IMR-90 (cell line): Measurements from ENCODE around the gene CHD2. TPM values are rescaled to one million over a fixed set of nuclear protein-coding genes. Genes with fewer than 3 reads are reported as not detected.
A peak's percentile ranks its signal among the peaks of the same experiment; 100 is the strongest.

ENCODE experiments used
- ATAC-seq: fragments of 200-7000 bp; cut with Tn5 transposase; 2 replicates; pipeline ENCODE4 v1.9.1; 2020; ENCODE audit warnings: low read depth, mild to moderate bottlenecking, moderate library complexity
- BruUV-seq: library from RNA; stranded (reverse); fragments of 400-500 nt; replicated peaks from 2 replicates; lab custom pipeline; 2021; lab: Mats Ljungman, UMichigan
- CTCF ChIA-PET: fragments of 300-600 bp; formaldehyde crosslinking; extraction: SDS; loops from one replicate; lab custom pipeline; 2021; ENCODE audit warnings: antibody characterized with exemption; lab: Yijun Ruan, JAX
- POLR2A ChIA-PET: fragments of 300-600 bp; sonication (Branson Sonifier 250); formaldehyde crosslinking; loops from one replicate; lab custom pipeline; 2022; ENCODE audit warnings: antibody characterized with exemption; ENCODE audit not compliant: unreplicated experiment; lab: Charles Lee
- DNase-seq: peaks from one replicate; pipeline ENCODE4 v3.0.0; 2013
- H2AFZ ChIP-seq: replicated peaks from 2 replicates; pipeline ENCODE3; 2013; ENCODE audit warnings: low read length, mild to moderate bottlenecking; ENCODE audit not compliant: poor library complexity
- H2AK5ac ChIP-seq: 2 replicates; pipeline ENCODE4 v1.6.1; 2013; ENCODE audit warnings: low read depth, low read length, inconsistent platforms
- H2AK9ac ChIP-seq: replicated peaks from 2 replicates; pipeline ENCODE3; 2013; ENCODE audit warnings: mild to moderate bottlenecking, low read depth, low read length, moderate library complexity; ENCODE audit not compliant: poor library complexity
- H2BK120ac ChIP-seq: 2 replicates; pipeline ENCODE4 v1.6.1; 2013; ENCODE audit warnings: low read depth, low read length, inconsistent platforms
- H2BK15ac ChIP-seq: 3 replicates; pipeline ENCODE4 v1.6.1; 2013; ENCODE audit warnings: low read depth, low read length, inconsistent platforms
- H2BK20ac ChIP-seq: 2 replicates; pipeline ENCODE4 v1.6.1; 2013; ENCODE audit warnings: low read depth, mild to moderate bottlenecking, inconsistent platforms, low read length, moderate library complexity
- H2BK5ac ChIP-seq: 2 replicates; pipeline ENCODE4 v1.6.1; 2013; ENCODE audit warnings: mild to moderate bottlenecking, low read depth, low read length, inconsistent platforms; ENCODE audit not compliant: poor library complexity, severe bottlenecking
- H3K14ac ChIP-seq: replicated peaks from 2 replicates; pipeline ENCODE4 v1.6.1; 2013; ENCODE audit warnings: low read depth, low read length, inconsistent platforms
- H3K18ac ChIP-seq: 2 replicates; pipeline ENCODE4 v1.6.1; 2013; ENCODE audit warnings: low read depth, low read length, control low read depth
- H3K23ac ChIP-seq: 2 replicates; pipeline ENCODE4 v1.6.1; 2013; ENCODE audit warnings: low read depth, low read length, inconsistent platforms
- H3K27ac ChIP-seq: 2 replicates; pipeline ENCODE4 v1.5.1; 2013; ENCODE audit warnings: mild to moderate bottlenecking, control low read depth, low read length; ENCODE audit not compliant: insufficient read depth
- H3K27me3 ChIP-seq: 2 replicates; pipeline ENCODE4 v1.6.1; 2013; ENCODE audit warnings: low read length; ENCODE audit not compliant: control insufficient read depth, insufficient read depth
- H3K36me3 ChIP-seq: 2 replicates; pipeline ENCODE4 v1.6.1; 2013; ENCODE audit warnings: low read length, mixed read lengths; ENCODE audit not compliant: control insufficient read depth, insufficient read depth
- H3K4ac ChIP-seq: 2 replicates; pipeline ENCODE4 v1.6.1; 2013; ENCODE audit warnings: low read depth, low read length, inconsistent platforms
- H3K4me1 ChIP-seq: 2 replicates; pipeline ENCODE4 v1.6.1; 2013; ENCODE audit warnings: low read length, mixed read lengths; ENCODE audit not compliant: control insufficient read depth, insufficient read depth
- H3K4me2 ChIP-seq: 2 replicates; pipeline ENCODE4 v1.6.1; 2013; ENCODE audit warnings: low read depth, mild to moderate bottlenecking, control low read depth, low read length, moderate library complexity
- H3K4me3 ChIP-seq: 2 replicates; pipeline ENCODE4 v1.5.1; 2013; ENCODE audit warnings: low read depth, mild to moderate bottlenecking, control low read depth, low read length, moderate library complexity; ENCODE audit not compliant: insufficient read depth
- H3K56ac ChIP-seq: 2 replicates; pipeline ENCODE4 v1.6.1; 2013; ENCODE audit warnings: low read length, inconsistent platforms; ENCODE audit not compliant: insufficient read depth; ENCODE audit errors: extremely low read depth
- H3K79me1 ChIP-seq, 2 experiments: 2 replicates each; pipeline ENCODE4 v1.6.1; 2013; ENCODE audit warnings: low read length in 2 of 2, inconsistent platforms in 1 of 2, low read depth in 1 of 2
- H3K9ac ChIP-seq: 2 replicates; pipeline ENCODE4 v1.6.1; 2013; ENCODE audit warnings: low read depth, low read length, control low read depth
- H3K9me1 ChIP-seq: 2 replicates; pipeline ENCODE4 v1.6.1; 2013; ENCODE audit warnings: low read length, inconsistent platforms; ENCODE audit not compliant: insufficient read depth
- H3K9me3 ChIP-seq: 2 replicates; pipeline ENCODE4 v1.6.1; 2013; ENCODE audit warnings: low read length; ENCODE audit not compliant: control insufficient read depth, insufficient read depth
- H4K20me1 ChIP-seq: 2 replicates; pipeline ENCODE4 v1.6.1; 2013; ENCODE audit warnings: low read length, inconsistent platforms; ENCODE audit not compliant: insufficient read depth
- H4K5ac ChIP-seq: 2 replicates; pipeline ENCODE4 v1.6.1; 2013; ENCODE audit warnings: mild to moderate bottlenecking, low read depth, low read length, control low read depth
- H4K8ac ChIP-seq, 2 experiments: 2 replicates each; pipeline ENCODE4 v1.6.1; 2013; ENCODE audit warnings: low read depth in 2 of 2, low read length in 2 of 2, control low read depth in 1 of 2, inconsistent platforms in 1 of 2
- H4K91ac ChIP-seq: 2 replicates; pipeline ENCODE4 v1.6.1; 2013; ENCODE audit warnings: low read depth, low read length, inconsistent platforms; ENCODE audit not compliant: insufficient read depth
- BHLHE40 ChIP-seq: fragments of 150-350 bp; IDR thresholded peaks from 2 replicates; pipeline ENCODE4 v1.6.1; 2016; ENCODE audit warnings: mild to moderate bottlenecking, low read depth, low read length
- CEBPB ChIP-seq: IDR thresholded peaks from 2 replicates; pipeline ENCODE4 v1.6.1; 2012; ENCODE audit warnings: low read depth, low read length, improper control_type of control experiment
- CHD1 ChIP-seq: IDR thresholded peaks from 2 replicates; pipeline ENCODE4 v1.6.1; 2012; ENCODE audit warnings: low read depth, low read length, improper control_type of control experiment
- MAFK ChIP-seq: IDR thresholded peaks from 2 replicates; pipeline ENCODE4 v1.6.1; 2012; ENCODE audit warnings: low read depth, low read length, improper control_type of control experiment
- MAZ ChIP-seq: IDR thresholded peaks from 2 replicates; pipeline ENCODE4 v1.6.1; 2012; ENCODE audit warnings: low read depth, mild to moderate bottlenecking, low read length, improper control_type of control experiment, moderate library complexity, borderline replicate concordance
- MXI1 ChIP-seq: IDR thresholded peaks from 2 replicates; pipeline ENCODE4 v1.6.1; 2012; ENCODE audit warnings: low read depth, mild to moderate bottlenecking, low read length, moderate library complexity, borderline replicate concordance
- NFE2L2 ChIP-seq: fragments of 150-350 bp; IDR thresholded peaks from 2 replicates; pipeline ENCODE4 v1.6.1; 2016; ENCODE audit warnings: low read depth, mild to moderate bottlenecking, low read length
- POLR2A ChIP-seq: IDR thresholded peaks from 2 replicates; pipeline ENCODE4 v1.6.1; 2012; ENCODE audit warnings: mild to moderate bottlenecking, low read depth, low read length
- RAD21 ChIP-seq: IDR thresholded peaks from 2 replicates; pipeline ENCODE4 v1.6.1; 2012; ENCODE audit warnings: low read length, improper control_type of control experiment
- RCOR1 ChIP-seq: IDR thresholded peaks from 2 replicates; pipeline ENCODE4 v1.6.1; 2012; ENCODE audit warnings: mild to moderate bottlenecking, low read length, improper control_type of control experiment; ENCODE audit not compliant: insufficient replicate concordance
- RFX5 ChIP-seq: IDR thresholded peaks from 2 replicates; pipeline ENCODE4 v1.8.0; 2012; ENCODE audit warnings: low read depth, mild to moderate bottlenecking, low read length, moderate library complexity
- SMC3 ChIP-seq: fragments of 150-350 bp; IDR thresholded peaks from 2 replicates; pipeline ENCODE4 v1.6.1; 2016; ENCODE audit warnings: low read depth, mild to moderate bottlenecking, antibody characterized with exemption, low read length, moderate library complexity
- WGBS, 2 experiments: methylation state at CpG; one replicate each; pipeline versions ENCODE4 v1.1.5 to v1.1.7; 2013; ENCODE audit warnings: missing lambda C conversion rate in 2 of 2; ENCODE audit not compliant: insufficient read length in 1 of 2; ENCODE audit errors: extremely low coverage in 2 of 2; 5-methylcytosine and 5-hydroxymethylcytosine counted together
- dilution Hi-C: fragments of 300-500 bp; cut with HindIII; formaldehyde crosslinking; loops from one replicate; pipeline ENCODE4 v1.14.3; 2018; ENCODE audit warnings: low sequenced_read_pairs; ENCODE audit not compliant: unreplicated experiment
- in situ Hi-C: fragments of 300-500 bp; cut with MboI; formaldehyde crosslinking; loops from 3 replicates; pipeline ENCODE4 v1.14.3; 2019; ENCODE audit warnings: low sequenced_read_pairs, inconsistent platforms, mixed read lengths
- intact Hi-C: fragments of 100-400 bp; cut with micrococcal nuclease; formaldehyde crosslinking; loops from 2 replicates; pipeline ENCODE4 v1.10.0; 2022
- polyA plus RNA-seq, 3 experiments: library from polyadenylated mRNA; depleted of rRNA; stranded (reverse); fragments of >200 nt; gene quantifications; 2 replicates each; pipeline ENCODE4 v1.2.3, GENCODE V29; 2012; ENCODE audit warnings: low replicate concordance in 1 of 3
- total RNA-seq: library from RNA; depleted of rRNA; stranded (reverse); fragments of >200 nt; gene quantifications from 2 replicates; pipeline ENCODE4 v1.2.3, GENCODE V29; 2012
- TF ChIP-seq, protein P1 (sequence below): fragments of 150-350 bp; IDR thresholded peaks from 2 replicates; pipeline ENCODE4 v1.6.1; 2016; ENCODE audit warnings: low read depth, mild to moderate bottlenecking, low read length, moderate library complexity, borderline replicate concordance
- TF ChIP-seq, protein P2 (sequence below): conservative IDR thresholded peaks from 2 replicates; pipeline ENCODE4 v1.5.1; 2012; ENCODE audit warnings: mild to moderate bottlenecking, low read depth, low read length, improper control_type of control experiment

Gene CHD2
- total and polyA plus RNA-seq, 2 of the 4 experiments (the other 2 are of a cell fraction) = 44.9 to 64.7 TPM

DNA sequence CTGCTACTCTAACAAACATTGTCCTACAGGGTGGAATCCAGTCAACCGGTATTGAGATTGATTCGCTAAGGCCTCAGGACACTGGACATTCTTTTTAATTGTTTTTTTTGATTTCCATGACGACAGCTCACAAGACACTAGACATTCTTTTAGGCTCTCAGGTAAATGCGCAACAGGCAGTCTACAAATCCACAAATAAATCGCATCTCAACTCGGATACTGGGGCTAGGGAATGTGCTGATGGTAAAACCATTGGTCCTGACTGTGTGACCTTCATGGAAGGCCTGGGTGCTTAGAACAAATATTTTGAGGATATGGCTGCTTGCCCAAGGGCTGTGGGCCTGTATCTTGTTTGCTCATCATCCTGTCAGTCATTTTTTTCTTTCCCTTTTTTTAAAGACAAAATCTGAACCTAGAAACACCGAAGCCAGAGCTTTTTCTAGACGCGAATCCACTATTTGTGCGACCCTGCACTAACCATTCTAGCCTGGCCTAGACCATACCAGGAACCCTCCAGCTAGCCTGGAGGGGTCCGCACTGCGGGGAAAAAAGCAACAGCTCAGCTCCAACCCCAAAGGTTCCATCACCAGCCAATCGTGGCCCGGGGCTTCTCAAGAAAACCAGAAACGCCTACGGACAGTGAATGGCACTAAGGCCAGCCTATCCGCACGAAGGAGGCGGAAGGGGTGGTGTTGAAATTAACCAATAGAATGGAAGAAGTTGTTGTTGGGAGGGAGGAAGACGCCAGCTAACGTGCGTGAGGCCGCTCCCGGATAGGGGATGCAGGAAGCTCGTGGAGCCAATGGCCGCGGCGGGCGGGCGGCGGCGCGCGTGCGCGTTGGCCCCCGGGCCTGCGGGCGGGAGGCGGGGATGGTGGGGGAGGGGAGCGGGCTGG is 18.1 kb upstream of the CHD2 start:
- H3K14ac ChIP-seq = peak overlapping the region; percentile 85
- peak overlapping the region; percentile 89 for H3K9ac ChIP-seq
- intact Hi-C loops = loop anchor here (1.0 kb wide), 5 partner anchors 22 to 78 kb away; no protein-coding TSS in a partner anchor
- POLR2A ChIA-PET = interaction anchor here (0.6 to 2.6 kb wide), 15 partner anchors 12 to 80 kb away, joined by 3 to 27 read pairs (median 6); partner anchors contain the start of gene CHD2
- no CpG with 5 or more reads among the region's 41 CpGs for WGBS, 2 experiments
- in situ Hi-C loops = loop anchor here (5.0 kb wide), 1 partner anchor 70 kb away; no protein-coding TSS in a partner anchor
- peak overlapping the region; percentile 22; the same call in 1 of the 2 replicates for H2BK120ac ChIP-seq
- peak overlapping the region; percentile 92 for H2AK9ac ChIP-seq
- H2BK15ac ChIP-seq = peak overlapping the region; percentile 49; the same call in 2 of the 3 replicates
- peak overlapping the region; percentile 88 for H2BK5ac ChIP-seq
- peak overlapping the region; percentile 88 for H3K23ac ChIP-seq
- peaks cover 7% of the 10 kb centered on the region for H3K36me3 ChIP-seq
- peaks cover 2% of the 10 kb centered on the region; the same call in 1 of the 2 replicates for H3K9me1 ChIP-seq
- peak overlapping the region; percentile 43; the same call in 1 of the 2 replicates for H2BK20ac ChIP-seq
- CTCF ChIA-PET = interaction anchor here (0.6 to 1.5 kb wide), 3 partner anchors 18 to 72 kb away, joined by 3 to 5 read pairs (median 4); partner anchors contain the start of gene CHD2
- BruUV-seq = no TSS peak
- peak overlapping the region; percentile 89 for H4K91ac ChIP-seq
- H3K56ac ChIP-seq = peak overlapping the region; percentile 84
- peaks cover 3% of the 10 kb centered on the region; the same call in 1 of the 2 replicates for H4K20me1 ChIP-seq
- peak overlapping the region; percentile 99 for H3K4me3 ChIP-seq
- H2AK5ac ChIP-seq = peak overlapping the region; percentile 87
- DNase-seq = peak; percentile 100
- H3K4me1 ChIP-seq = peaks cover 7% of the 10 kb centered on the region
- H3K9me3 ChIP-seq = no peaks in the 10 kb centered on the region
- H3K4me2 ChIP-seq = peak overlapping the region; percentile 88
- H3K27ac ChIP-seq = peak overlapping the region; percentile 82
- peak overlapping the region; percentile 53; the same call in 1 of the 2 replicates for H3K18ac ChIP-seq
- dilution Hi-C loops = no loop called here
- peak overlapping the region; percentile 76 for H2AFZ ChIP-seq
- H3K27me3 ChIP-seq = no peaks in the 10 kb centered on the region
- H4K5ac ChIP-seq = peak overlapping the region; percentile 88
- peak; percentile 94 for ATAC-seq
- peaks cover 4 to 10% of the 10 kb centered on the region in 2 experiments; a peak in 2 of 4 replicates for H3K79me1 ChIP-seq
- peak overlapping the region; percentile 92 for H3K4ac ChIP-seq
- peak overlapping the region; percentile 85 to 97 for H4K8ac ChIP-seq
- TF ChIP-seq MAFK (no peak), BHLHE40 (peak; percentile 33), RFX5 (peak; percentile 58; the same call in 1 of the 2 replicates), MAZ (no peak), CEBPB (no peak), CHD1 (no peak), NFE2L2 (no peak), MXI1 (no peak), RCOR1 (no peak), RAD21 (no peak), SMC3 (no peak), POLR2A (0 out of 2 replicates have a peak, but pooled peaks have one; percentile 44)
- TF ChIP-seq, protein P1, sequence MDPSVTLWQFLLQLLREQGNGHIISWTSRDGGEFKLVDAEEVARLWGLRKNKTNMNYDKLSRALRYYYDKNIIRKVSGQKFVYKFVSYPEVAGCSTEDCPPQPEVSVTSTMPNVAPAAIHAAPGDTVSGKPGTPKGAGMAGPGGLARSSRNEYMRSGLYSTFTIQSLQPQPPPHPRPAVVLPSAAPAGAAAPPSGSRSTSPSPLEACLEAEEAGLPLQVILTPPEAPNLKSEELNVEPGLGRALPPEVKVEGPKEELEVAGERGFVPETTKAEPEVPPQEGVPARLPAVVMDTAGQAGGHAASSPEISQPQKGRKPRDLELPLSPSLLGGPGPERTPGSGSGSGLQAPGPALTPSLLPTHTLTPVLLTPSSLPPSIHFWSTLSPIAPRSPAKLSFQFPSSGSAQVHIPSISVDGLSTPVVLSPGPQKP = no peak
- TF ChIP-seq, protein P2, sequence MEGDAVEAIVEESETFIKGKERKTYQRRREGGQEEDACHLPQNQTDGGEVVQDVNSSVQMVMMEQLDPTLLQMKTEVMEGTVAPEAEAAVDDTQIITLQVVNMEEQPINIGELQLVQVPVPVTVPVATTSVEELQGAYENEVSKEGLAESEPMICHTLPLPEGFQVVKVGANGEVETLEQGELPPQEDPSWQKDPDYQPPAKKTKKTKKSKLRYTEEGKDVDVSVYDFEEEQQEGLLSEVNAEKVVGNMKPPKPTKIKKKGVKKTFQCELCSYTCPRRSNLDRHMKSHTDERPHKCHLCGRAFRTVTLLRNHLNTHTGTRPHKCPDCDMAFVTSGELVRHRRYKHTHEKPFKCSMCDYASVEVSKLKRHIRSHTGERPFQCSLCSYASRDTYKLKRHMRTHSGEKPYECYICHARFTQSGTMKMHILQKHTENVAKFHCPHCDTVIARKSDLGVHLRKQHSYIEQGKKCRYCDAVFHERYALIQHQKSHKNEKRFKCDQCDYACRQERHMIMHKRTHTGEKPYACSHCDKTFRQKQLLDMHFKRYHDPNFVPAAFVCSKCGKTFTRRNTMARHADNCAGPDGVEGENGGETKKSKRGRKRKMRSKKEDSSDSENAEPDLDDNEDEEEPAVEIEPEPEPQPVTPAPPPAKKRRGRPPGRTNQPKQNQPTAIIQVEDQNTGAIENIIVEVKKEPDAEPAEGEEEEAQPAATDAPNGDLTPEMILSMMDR = no peak
